ENCODE results near the gene GBGT1.
A peak's percentile ranks its signal among the peaks of the same experiment; 100 is the strongest.

The GBGT1 gene

GRCh38 chr9:133142684-133143622, 20.8 kb downstream of the GBGT1 start:
- DNase-seq: no peak

- DNase-seq: peak; percentile 48
These were observed 21.7 kb downstream of the GBGT1 start for GRCh38 chr9:133141833-133142595.

GRCh38 chr9:133140606-133141005, 23.1 kb downstream of the GBGT1 start:
- DNase-seq: no peak

- DNase-seq: no peak
These were observed 23.6 kb downstream of the GBGT1 start for GRCh38 chr9:133140174-133140505.

GRCh38 chr9:133139246-133140173, 24.2 kb downstream of the GBGT1 start:
- DNase-seq: no peak

GRCh38 chr9:133137451-133138231, 26.1 kb downstream of the GBGT1 start:
- DNase-seq: no peak

GRCh38 chr9:133135146-133135745, 28.5 kb downstream of the GBGT1 start:
- DNase-seq: peak; percentile 50

- no peak for DNase-seq
These were observed 29.1 kb downstream of the GBGT1 start for GRCh38 chr9:133134388-133135145.

GRCh38 chr9:133133681-133134387, 29.9 kb downstream of the GBGT1 start:
- peak; percentile 65 for DNase-seq

- DNase-seq: no peak
These were observed 31.5 kb downstream of the GBGT1 start for GRCh38 chr9:133132174-133132573.

GRCh38 chr9:133131506-133131905, 32.2 kb downstream of the GBGT1 start:
- DNase-seq: no peak

GRCh38 chr9:133130685-133131244, 32.9 kb downstream of the GBGT1 start:
- DNase-seq: no peak

GRCh38 chr9:133129001-133129795, 34.5 kb downstream of the GBGT1 start:
- DNase-seq: no peak

- no peak for DNase-seq
These were observed 35.6 kb downstream of the GBGT1 start for GRCh38 chr9:133128152-133128551.

GRCh38 chr9:133127340-133127981, 36.3 kb downstream of the GBGT1 start:
- no peak for DNase-seq

- no peak for DNase-seq
These were observed 36.9 kb downstream of the GBGT1 start for GRCh38 chr9:133126697-133127339.

- no peak for DNase-seq
These were observed 37.6 kb downstream of the GBGT1 start for GRCh38 chr9:133125941-133126696.
